GM21619 (cell line): ENCODE data around the gene BAZ1B.
"Not testable (repeated sequence)": the region's sequence is repeated elsewhere in the genome, so short reads cannot be mapped to it uniquely, and the experiment has no call there.

ENCODE experiments used
- ATAC-seq: cut with Tn5 transposase; IDR thresholded peaks from one replicate; pipeline ENCODE4 v1.9.1; 2021; ENCODE audit not compliant: unreplicated experiment

BAZ1B gene

GRCh38 chr7:73447121-73447733 is 74.9 kb downstream of the BAZ1B start:
- ATAC-seq = no peak

- no peak for ATAC-seq
Observed at GRCh38 chr7:73446682-73447081, 75.4 kb downstream of the BAZ1B start.

- ATAC-seq = no peak
Observed at GRCh38 chr7:73443548-73444255, 78.4 kb downstream of the BAZ1B start.

- no peak for ATAC-seq
Observed at GRCh38 chr7:73442903-73443500, 79.1 kb downstream of the BAZ1B start.

- no peak for ATAC-seq
Observed at GRCh38 chr7:73442222-73442902, 79.7 kb downstream of the BAZ1B start.

- ATAC-seq = no peak
Observed at GRCh38 chr7:73439410-73439704, 82.7 kb downstream of the BAZ1B start.

GRCh38 chr7:73438547-73439409 is 83.3 kb downstream of the BAZ1B start:
- no peak for ATAC-seq

GRCh38 chr7:73437621-73438416 is 84.3 kb downstream of the BAZ1B start:
- ATAC-seq = no peak

- ATAC-seq = no peak
Observed at GRCh38 chr7:73437091-73437490, 85.0 kb downstream of the BAZ1B start.

GRCh38 chr7:73436031-73436929 is 85.8 kb downstream of the BAZ1B start:
- no peak for ATAC-seq

GRCh38 chr7:73435471-73436009 is 86.6 kb downstream of the BAZ1B start:
- ATAC-seq = no peak

- no peak for ATAC-seq
Observed at GRCh38 chr7:73434701-73435069, 87.4 kb downstream of the BAZ1B start.

GRCh38 chr7:73433924-73434700 is 88.0 kb downstream of the BAZ1B start:
- peak; percentile 11 for ATAC-seq

- ATAC-seq = no peak
Observed at GRCh38 chr7:73432676-73433075, 89.4 kb downstream of the BAZ1B start.

GRCh38 chr7:73431041-73431835 is 90.9 kb downstream of the BAZ1B start:
- no peak for ATAC-seq

GRCh38 chr7:73430540-73430939 is 91.6 kb downstream of the BAZ1B start:
- ATAC-seq = not testable (repeated sequence)
